NT2/D1 (cell line): ENCODE measurements around the gene FXYD3.

Source experiments
- DNase-seq: peaks from one replicate; pipeline ENCODE4 v3.0.0-alpha.2; 2011; ENCODE audit warnings: low read depth, low spot score
- H3K27me3 ChIP-seq: 2 replicates; pipeline ENCODE4 v1.6.0; 2011; ENCODE audit warnings: mild to moderate bottlenecking; ENCODE audit not compliant: insufficient read length, insufficient read depth
- H3K36me3 ChIP-seq: 2 replicates; pipeline ENCODE4 v1.6.1; 2011; ENCODE audit warnings: mild to moderate bottlenecking, low read length, mixed read lengths; ENCODE audit not compliant: insufficient read depth, insufficient read length
- H3K4me1 ChIP-seq: 2 replicates; pipeline ENCODE4 v1.5.1; 2011; ENCODE audit not compliant: insufficient read depth, insufficient read length
- H3K4me3 ChIP-seq: 2 replicates; pipeline ENCODE4 v1.5.1; 2011; ENCODE audit warnings: low read depth; ENCODE audit not compliant: insufficient read length
- H3K9ac ChIP-seq: 2 replicates; pipeline ENCODE4 v1.6.0; 2011; ENCODE audit warnings: low read depth; ENCODE audit not compliant: insufficient read length
- H3K9me3 ChIP-seq: 2 replicates; pipeline ENCODE4 v1.5.1; 2011; ENCODE audit warnings: mild to moderate bottlenecking, low read length; ENCODE audit not compliant: insufficient read depth
- SUZ12 ChIP-seq: IDR thresholded peaks from 2 replicates; pipeline ENCODE4 v1.6.1; 2011; ENCODE audit not compliant: insufficient read length, insufficient read depth; ENCODE audit errors: extremely low read depth
- YY1 ChIP-seq: IDR thresholded peaks from 2 replicates; pipeline ENCODE4 v1.6.1; 2011; ENCODE audit not compliant: insufficient read length, insufficient read depth
- ZNF274 ChIP-seq: IDR thresholded peaks from 2 replicates; pipeline ENCODE4 v1.6.1; 2011; ENCODE audit warnings: mild to moderate bottlenecking, low read depth, low read length

FXYD3 gene

DNA sequence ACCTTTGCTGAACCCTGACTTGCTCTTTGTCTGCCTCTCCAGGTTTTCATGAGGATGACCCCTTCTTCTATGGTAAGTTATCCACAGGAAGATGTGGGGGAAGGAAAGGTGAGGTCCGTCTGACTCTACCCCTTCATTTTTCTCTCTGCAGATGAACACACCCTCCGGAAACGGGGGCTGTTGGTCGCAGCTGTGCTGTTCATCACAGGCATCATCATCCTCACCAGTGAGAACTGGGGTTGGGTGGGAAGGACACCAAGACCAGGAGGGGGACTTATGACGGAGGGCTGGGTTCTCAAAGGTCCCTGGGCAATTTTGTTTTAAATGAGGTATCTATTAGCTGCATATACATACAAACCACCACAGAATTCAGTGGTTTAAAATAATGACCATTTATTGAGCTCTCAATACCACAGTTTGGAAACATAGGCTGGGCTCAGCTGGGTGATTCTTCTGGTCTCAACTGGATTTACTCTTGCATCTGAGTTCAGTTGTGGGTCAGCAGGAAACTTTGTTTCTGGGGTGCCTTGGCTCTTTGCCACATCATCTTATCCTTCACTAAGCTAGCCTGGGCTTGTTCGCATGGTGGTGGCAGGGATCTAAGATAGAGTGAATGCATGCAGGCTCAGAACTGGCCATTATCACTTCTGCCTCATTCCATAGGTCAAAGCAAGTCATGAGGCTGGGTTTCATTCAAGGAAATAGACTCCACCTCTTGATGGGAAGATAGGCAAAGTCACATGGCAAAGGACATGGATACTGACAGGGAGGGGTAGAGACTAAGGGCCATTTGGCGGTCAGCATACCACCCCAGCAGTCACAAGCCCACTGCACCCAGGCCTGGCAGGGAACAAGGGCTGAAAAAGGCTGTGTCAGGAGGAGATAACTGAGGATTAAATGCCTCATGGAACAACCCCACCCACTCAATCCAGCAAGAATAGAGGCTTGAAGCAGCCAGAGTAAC lies 50.8 kb downstream of the FXYD3 start:
- Histone ChIP-seq H3K4me1 (no peaks in the 10 kb centered on the region), H3K9ac (no peak overlapping the region), H3K27me3 (no peaks in the 10 kb centered on the region), H3K4me3 (no peak overlapping the region), H3K9me3 (peaks cover 48% of the 10 kb centered on the region), H3K36me3 (peaks cover 87% of the 10 kb centered on the region)
- TF ChIP-seq YY1 (no peak), ZNF274 (no peak), SUZ12 (no peak)
- no peak for DNase-seq

DNA sequence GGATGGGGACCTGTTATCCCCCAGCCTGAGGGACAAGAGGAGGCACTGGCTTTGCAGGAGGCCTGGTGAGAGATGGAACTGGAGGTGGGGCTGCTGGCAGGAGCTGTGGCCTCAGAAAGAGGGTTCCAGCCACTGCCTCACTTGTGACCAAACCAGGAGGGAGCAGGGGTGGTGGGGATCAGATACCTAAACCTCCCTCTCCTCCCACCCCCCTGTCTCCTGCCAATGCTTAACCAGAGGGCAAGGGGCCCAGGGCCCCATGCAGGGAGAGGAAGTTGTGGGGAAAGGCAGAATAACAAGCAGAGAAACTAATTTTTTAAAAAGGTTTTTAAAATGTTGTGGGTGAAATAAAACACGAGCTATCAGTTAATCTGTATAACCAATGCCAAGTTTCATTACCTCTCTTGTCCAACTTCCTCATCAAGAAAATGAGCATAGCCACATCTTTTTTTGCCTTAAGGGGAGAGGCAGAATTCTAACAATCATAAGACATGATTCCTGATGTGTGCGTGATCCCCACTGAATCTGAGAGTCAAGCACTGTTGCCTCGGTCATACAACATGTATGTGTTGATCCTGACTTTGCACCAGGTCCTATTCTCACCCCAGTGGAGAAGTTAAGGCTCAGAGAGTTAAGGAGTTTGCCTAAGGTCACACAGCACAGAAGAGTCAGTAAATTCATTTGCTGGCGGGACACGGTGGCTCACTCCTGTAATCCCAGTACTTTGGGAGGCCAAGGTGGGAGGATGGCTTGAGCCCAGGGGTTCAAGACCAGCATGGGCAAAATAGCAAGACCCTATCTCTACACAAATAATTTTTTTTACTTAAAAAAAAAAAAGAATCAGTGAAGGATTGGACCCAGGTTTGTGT lies 51.9 kb downstream of the FXYD3 start:
- no peaks in the 10 kb centered on the region for H3K27me3 ChIP-seq
- peaks cover 81% of the 10 kb centered on the region for H3K36me3 ChIP-seq
- no peak overlapping the region for H3K9ac ChIP-seq
- no peak overlapping the region for H3K4me3 ChIP-seq
- H3K9me3 ChIP-seq = peaks cover 40% of the 10 kb centered on the region
- TF ChIP-seq ZNF274 = no peak
- TF ChIP-seq YY1 = no peak
- TF ChIP-seq SUZ12 = no peak
- no peaks in the 10 kb centered on the region for H3K4me1 ChIP-seq
- DNase-seq = no peak

- peaks cover 78% of the 10 kb centered on the region for H3K36me3 ChIP-seq
- H3K27me3 ChIP-seq = no peaks in the 10 kb centered on the region
- peaks cover 36% of the 10 kb centered on the region for H3K9me3 ChIP-seq
- H3K4me1 ChIP-seq = no peaks in the 10 kb centered on the region
- no peak overlapping the region for H3K9ac ChIP-seq
- H3K4me3 ChIP-seq = no peak overlapping the region
- TF ChIP-seq YY1 (no peak), ZNF274 (no peak), SUZ12 (no peak)
- no peak for DNase-seq
Measured at GRCh38 chr19:35168196-35168595, 52.6 kb downstream of the FXYD3 start.

DNA sequence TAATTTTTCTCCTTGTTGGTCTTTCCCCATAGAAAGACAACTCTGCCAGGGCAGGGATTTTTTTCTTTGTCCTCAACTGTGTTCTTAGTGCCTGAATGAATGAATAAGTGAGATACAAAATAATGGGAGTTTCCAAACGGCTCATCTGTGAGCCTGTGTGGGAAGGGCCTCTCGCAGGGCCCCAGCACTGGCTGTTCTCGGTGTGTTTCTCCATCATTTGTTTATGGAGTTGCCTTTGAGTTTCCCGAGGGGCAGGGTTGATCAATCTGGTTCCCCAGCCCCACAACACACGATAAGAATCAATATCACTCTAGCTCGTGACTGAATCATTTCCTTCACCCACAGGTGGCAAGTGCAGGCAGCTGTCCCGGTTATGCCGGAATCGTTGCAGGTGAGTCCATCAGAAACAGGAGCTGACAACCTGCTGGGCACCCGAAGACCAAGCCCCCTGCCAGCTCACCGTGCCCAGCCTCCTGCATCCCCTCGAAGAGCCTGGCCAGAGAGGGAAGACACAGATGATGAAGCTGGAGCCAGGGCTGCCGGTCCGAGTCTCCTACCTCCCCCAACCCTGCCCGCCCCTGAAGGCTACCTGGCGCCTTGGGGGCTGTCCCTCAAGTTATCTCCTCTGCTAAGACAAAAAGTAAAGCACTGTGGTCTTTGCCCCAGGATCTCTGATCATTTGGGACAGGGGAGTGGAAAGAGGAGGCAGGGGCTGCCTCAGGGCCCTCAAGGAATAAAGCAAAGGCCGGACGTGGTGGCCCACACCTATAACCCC lies 53.8 kb downstream of the FXYD3 start:
- Histone ChIP-seq H3K36me3 (peaks cover 69% of the 10 kb centered on the region), H3K9me3 (peaks cover 25% of the 10 kb centered on the region), H3K27me3 (no peaks in the 10 kb centered on the region), H3K9ac (no peak overlapping the region), H3K4me1 (no peaks in the 10 kb centered on the region), H3K4me3 (no peak overlapping the region)
- TF ChIP-seq ZNF274 (no peak), SUZ12 (no peak), YY1 (no peak)
- DNase-seq = no peak

DNA sequence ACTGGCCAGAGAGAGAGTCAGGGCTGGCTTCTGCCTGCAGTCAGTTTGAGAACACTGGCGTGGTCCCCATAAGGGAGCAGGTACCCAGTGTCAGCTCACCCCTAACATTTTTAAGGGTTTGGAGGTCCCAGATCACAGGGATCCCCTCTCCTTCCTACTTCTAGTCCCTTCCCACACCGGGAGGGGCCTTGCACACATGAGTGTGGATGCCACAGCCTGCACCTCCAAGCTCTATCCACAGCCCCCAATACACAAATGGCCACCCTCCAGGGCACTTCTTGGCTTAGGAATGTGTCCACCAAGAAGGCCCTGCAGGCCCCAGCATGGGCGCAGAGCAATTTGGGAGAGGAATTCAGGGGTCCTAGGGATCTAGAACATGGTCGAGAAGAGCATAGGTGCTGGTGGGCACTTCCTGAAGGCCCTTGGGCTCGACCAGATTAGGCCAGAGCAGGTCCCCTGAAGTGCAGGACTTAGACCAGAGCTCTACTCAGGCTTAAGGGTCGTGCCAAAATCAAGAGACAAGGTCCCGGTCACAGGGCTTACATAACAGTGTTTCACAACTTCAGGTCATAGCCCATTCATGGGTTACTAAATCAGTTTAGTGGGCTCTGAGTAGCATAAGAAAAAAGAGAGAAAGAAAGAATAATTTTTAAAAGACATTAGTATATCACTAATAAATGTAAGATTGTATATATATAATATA lies 54.9 kb downstream of the FXYD3 start:
- H3K9me3 ChIP-seq = peaks cover 14% of the 10 kb centered on the region
- no peaks in the 10 kb centered on the region for H3K4me1 ChIP-seq
- H3K4me3 ChIP-seq = no peak overlapping the region
- TF ChIP-seq YY1 (no peak), SUZ12 (no peak), ZNF274 (no peak)
- no peak overlapping the region for H3K9ac ChIP-seq
- no peaks in the 10 kb centered on the region for H3K27me3 ChIP-seq
- no peak for DNase-seq
- H3K36me3 ChIP-seq = peaks cover 58% of the 10 kb centered on the region

- H3K9me3 ChIP-seq = peaks cover 2% of the 10 kb centered on the region; the same call in 1 of the 2 replicates
- H3K36me3 ChIP-seq = peaks cover 46% of the 10 kb centered on the region
- DNase-seq = no peak
- no peak overlapping the region for H3K9ac ChIP-seq
- TF ChIP-seq SUZ12 (no peak), ZNF274 (no peak), YY1 (no peak)
- no peaks in the 10 kb centered on the region for H3K27me3 ChIP-seq
- H3K4me3 ChIP-seq = no peak overlapping the region
- no peaks in the 10 kb centered on the region for H3K4me1 ChIP-seq
Measured at GRCh38 chr19:35171730-35172129, 56.1 kb downstream of the FXYD3 start.
